SW480 (cell line): ENCODE measurements around the gene WDFY4.
"Not testable (repeated sequence)": the region's sequence is repeated elsewhere in the genome, so short reads cannot be mapped to it uniquely, and the experiment has no call there.

Experiments
- DNase-seq: peaks from one replicate; pipeline ENCODE4 v3.0.0-alpha.2; 2016; ENCODE audit warnings: low spot score

The WDFY4 gene

DNA sequence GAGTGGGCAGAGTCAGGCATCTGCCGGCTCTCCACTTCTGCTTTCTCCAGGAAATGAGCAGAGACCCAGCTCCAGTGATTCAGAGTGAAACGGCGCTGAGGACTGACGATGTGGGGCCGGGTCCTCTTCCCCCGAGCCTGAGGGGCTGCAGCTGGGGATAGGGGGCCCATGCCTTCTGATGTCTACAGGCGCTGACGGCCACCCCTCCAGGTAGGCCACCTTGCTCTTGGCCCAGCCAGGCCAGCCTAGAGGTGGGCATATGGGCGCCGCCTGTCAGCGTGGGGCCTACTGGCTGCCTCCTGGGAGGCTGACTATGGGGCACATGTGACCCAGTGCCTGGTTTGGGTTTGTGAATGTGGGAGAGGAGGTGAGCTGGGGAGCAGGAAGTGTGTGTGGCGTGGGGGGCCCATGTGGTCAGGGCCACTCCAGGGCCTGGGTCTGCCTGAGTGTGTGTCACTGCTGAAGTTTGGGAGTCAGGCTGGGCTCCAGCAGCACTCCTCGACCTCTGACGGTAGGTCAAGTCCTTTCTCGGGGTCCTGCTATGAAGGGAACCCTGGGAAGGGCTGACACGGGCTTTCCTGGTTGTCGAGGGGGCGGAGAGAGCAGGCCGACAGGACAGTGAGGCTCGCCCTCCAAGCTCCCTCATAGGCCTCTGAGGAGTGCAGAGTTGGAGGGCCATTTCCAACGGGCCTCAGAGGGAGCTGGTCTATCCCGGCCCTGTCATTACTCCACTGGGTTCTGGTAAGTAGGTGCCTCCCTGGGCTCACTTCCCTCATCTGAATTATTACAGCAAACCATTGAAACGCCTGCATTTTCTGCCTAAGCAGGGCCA lies at the start of gene WDFY4:
Gene WDFY4 (plus strand): TSS at position 82 of the 832 bp plus-strand sequence. CDS start 24,860 bp downstream, outside the sequence.
- DNase-seq: no peak

GRCh38 chr10:48634984-48635557 lies 49.6 kb upstream of the WDFY4 start:
- DNase-seq: no peak

DNA sequence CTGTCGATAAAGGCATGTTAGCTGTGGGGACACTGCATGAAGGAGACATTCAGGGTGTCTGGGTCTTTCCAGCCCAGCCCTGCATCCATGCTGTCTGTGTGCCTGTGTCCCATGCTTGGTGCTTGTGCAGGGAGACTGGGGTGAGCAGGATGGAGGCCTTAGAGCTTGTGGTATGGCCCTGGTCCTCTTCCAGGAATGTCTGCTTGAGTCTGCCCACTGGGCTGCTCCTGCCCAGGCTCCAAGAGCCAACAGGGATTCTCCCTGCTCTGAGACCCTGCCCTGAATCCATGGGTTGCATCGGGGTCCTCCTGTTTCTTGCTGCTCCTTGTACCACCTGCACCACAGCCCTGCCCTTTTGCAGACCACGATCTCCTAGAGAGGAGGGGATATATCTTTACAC lies 48.4 kb upstream of the WDFY4 start:
- no peak for DNase-seq

- no peak for DNase-seq
Measured at GRCh38 chr10:48636901-48637300, 47.8 kb upstream of the WDFY4 start.

- no peak for DNase-seq
Measured at GRCh38 chr10:48638158-48638557, 46.5 kb upstream of the WDFY4 start.

GRCh38 chr10:48638739-48639527 lies 45.7 kb upstream of the WDFY4 start:
- no peak for DNase-seq

GRCh38 chr10:48639632-48640031 lies 45.0 kb upstream of the WDFY4 start:
- DNase-seq: no peak

GRCh38 chr10:48640326-48640725 lies 44.3 kb upstream of the WDFY4 start:
- no peak for DNase-seq

- not testable (repeated sequence) for DNase-seq
Measured at GRCh38 chr10:48641099-48641690, 43.5 kb upstream of the WDFY4 start.

DNA sequence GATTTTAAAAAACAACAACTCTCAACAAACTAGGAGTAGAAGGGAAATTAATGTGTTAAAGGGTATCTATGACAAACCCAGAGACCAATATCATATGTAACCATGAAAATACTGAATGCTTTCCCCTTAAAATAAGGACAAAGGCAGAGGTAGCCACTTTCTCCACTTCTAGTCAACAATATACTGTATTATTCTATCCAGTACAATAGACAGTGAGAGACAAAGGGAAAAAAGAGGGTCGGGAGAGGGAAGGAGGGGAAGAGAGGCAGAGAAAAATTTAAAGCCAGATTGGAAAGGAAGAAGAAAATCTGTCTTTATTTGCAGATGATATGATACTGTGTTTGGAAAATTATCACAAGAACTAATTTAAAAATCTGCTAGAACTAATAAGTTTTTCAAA lies 39.1 kb upstream of the WDFY4 start:
- no peak for DNase-seq

DNA sequence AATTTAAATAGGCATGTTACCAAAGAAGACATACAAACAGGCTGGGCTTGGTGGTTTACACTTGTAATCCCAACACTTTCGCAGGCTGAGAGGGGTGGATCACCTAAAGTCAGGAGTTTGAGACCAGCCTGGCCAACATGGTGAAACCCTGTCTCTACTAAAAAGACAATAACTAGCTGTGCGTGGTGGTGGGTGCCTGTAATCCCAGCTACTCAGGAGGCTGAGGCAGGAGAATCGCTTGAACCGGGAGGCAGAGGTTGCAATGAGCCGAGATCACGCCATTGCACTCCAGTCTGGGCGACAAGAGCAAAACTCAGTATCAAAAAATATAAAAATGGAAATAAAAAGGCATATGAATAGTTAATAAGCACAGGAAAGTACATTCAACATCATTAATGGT lies 37.6 kb upstream of the WDFY4 start:
- DNase-seq: not testable (repeated sequence)

DNA sequence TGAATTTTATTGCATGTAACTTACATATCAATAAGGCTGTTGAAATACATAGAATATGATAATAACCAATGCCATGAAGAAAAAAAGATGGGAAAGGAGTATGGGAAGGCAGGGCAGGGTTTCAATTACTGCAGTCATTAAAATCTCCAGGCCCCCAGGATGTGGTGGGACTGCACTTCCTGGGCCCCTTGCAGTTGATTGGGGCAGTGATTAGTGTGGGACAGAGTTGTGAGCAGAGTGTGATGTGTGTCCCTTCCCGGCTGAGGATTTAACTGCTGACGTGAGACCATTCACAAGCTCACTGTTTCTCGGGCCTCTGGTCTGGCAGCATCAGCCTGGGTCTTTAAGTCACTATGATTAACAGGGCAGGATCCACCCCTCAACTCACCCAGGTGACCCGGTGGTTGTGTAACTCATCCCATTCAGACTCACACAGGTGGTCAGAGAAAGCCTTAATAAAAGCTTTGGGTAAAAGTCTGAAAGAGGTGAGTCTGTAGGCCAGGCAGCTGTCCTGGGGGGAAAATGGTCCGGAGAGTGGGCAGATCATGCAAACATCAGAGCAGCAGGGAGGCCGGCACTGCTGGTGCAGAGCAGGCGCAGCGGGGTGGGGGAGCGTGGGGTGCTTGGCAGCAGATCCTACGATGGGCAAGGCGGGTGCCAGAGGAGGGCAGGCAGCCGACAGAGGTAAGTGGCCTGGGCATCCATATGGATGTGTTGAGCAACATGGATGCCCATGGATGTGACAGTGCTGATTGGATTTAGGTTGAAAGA lies 36.3 kb upstream of the WDFY4 start:
- no peak for DNase-seq

GRCh38 chr10:48649349-48649944 lies 35.2 kb upstream of the WDFY4 start:
- DNase-seq: no peak

DNA sequence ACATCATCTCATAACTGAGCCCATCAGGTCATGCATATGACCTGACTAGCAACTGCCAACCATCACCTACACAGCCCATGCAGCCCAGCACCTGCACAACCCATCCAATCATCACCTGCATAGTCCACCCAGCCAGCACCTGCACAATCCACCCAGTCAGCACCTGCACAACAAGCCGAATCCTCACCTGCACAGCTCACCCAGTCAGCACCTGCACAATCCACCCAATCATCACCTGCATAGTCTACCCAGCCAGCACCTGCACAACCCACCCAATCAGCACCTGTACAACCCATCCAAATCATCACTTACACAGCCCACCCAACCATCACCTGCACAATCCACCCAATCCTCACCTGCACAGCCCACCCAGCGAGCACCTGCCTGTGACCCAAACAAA lies 33.4 kb upstream of the WDFY4 start:
- no peak for DNase-seq

- no peak for DNase-seq
Measured at GRCh38 chr10:48651839-48652238, 32.8 kb upstream of the WDFY4 start.

DNA sequence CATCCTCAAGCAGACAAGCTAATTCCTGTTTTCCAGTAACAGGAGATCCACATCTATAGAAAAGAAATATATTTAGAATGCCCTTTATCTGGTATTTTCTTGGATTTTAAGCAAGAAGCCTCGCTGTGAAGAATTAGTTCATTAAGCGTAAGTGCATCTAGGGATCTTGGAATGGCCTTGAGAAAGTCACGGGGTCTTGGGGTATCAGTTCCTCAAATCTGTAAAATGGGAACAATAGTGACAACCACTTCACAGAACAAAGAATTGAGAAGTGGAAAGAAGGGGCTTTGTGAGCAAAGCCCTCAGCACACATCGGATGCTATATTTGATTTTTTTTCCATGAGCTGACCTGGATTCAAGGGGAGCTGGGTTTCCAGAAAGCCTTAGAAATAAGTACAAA lies 32.3 kb upstream of the WDFY4 start:
- no peak for DNase-seq

DNA sequence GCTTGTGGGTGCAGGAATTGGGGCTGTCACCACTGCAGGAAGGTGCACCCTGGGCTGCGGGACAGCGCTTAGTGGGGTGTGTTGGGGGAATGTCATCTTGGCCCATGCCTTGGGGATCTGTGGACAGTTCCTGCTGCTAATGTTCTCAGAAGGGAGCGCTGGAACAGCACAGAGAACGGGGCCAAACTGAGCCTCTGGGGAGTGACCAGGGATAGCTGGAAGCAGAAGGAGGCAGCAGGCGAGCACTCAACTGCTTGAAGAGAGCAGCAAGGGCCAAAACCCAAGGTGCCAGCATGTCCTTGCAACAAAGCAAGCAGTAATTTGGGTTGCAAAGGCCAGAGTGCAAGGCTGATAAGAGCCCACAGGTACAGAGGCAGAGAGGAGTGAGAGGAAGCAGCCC lies 31.3 kb upstream of the WDFY4 start:
- DNase-seq: no peak

DNA sequence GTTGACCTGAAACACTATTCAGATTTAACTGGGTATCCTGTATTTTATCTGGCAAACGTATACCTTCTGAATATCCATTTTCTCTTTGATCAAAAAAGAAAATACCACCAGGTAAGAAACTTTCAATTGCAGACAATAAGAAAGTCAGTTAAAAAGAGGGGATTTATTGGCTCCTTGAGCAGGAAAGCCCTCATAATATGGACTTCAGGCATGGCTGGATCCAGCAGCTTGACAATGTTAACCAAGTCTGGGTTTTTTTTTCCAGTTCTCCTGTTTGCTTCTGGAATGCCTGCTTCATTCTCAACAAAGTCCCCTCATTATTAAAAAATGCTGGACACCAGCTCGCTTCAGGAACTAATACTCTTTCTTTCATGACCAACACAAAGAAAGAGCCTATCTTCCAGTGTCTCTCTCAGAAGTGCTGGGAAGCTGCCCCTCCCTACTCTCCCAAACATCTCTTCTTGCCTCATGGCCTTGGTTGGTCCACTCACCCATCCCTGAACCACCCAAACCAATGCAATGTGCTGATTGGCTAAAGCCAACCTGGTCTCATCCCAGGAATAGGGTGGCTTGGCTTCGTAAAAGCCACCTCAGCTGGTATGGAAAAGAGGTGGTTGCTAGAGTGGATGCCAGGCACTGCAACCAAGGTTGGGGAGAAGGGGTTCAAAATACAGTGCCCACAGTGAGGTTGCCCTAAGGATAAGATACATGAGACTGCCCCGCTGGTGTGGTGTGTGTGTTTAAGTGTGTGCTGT lies 30.6 kb upstream of the WDFY4 start:
- DNase-seq: no peak

DNA sequence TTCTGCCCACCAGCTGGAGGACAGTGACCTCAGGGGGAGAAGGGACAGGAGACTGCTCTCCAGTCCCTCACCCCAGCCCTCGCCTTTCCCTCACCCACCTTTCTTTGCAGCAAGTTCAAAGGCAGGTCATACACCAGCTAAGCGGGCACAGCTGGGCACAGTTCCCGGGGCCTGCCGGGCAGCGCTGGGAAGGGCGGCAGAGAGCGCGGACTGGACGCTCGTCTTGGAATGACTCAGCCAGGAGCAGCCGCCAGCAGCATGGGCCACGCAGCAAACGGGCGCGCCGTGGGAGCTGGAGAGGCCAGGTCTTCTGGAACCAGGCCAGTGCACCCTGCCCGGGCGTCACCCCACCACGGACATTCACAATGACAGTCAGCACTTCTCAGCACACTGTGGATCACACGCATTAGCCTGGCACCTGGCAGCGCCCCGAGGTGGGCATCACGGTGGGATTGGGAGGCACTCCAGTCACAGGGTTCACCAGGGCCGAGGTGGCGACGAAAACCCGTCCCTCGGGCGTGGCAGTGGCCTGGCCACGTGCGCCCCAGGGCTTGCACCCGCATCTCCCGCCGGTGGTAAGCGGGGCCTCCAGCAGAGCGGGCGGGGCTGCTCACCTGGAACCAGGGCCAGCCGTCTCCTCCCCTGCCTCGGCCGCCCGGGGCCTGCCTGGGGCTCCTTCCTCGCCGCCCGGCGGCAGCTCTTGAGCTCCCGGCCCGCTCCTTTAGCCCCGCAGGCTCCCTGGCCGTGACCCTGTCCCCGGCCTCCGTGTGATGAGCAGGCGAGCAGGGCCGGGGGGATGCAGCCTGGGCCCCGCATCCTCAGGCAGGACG lies 29.0 kb upstream of the WDFY4 start:
- peak; percentile 48 for DNase-seq
